Hematopoietic multipotent progenitor cell treated with erythropoietin and hydrocortisone succinate and interleukin-3 and kit ligand, for 6 days (in vitro differentiated cells): Measurements from ENCODE around the gene PON3.
"Not testable (repeated sequence)": the region's sequence is repeated elsewhere in the genome, so short reads cannot be mapped to it uniquely, and the experiment has no call there.

Experiments used
- DNase-seq: peaks from one replicate; pipeline ENCODE4 v3.0.0-alpha.2; 2015

PON3 gene

GRCh38 chr7:95411036-95411435 is 14.9 kb upstream of the PON3 start:
- DNase-seq: no peak

- DNase-seq: no peak
Observed at GRCh38 chr7:95407751-95408150, 11.6 kb upstream of the PON3 start.

- DNase-seq: no peak
Observed at GRCh38 chr7:95405800-95406199, 9.6 kb upstream of the PON3 start.

- DNase-seq: no peak
Observed at GRCh38 chr7:95405208-95405607, 9.0 kb upstream of the PON3 start.

GRCh38 chr7:95404316-95404865 is 8.2 kb upstream of the PON3 start:
- DNase-seq: no peak

GRCh38 chr7:95398155-95398940 is 2.2 kb upstream of the PON3 start:
- peak; percentile 28 for DNase-seq

- DNase-seq: no peak
Observed at GRCh38 chr7:95397381-95397780, 1.2 kb upstream of the PON3 start.

GRCh38 chr7:95395755-95396135 is 430 bp downstream of the PON3 start:
- DNase-seq: no peak

- no peak for DNase-seq
Observed at GRCh38 chr7:95394370-95394769, 1.8 kb downstream of the PON3 start.

GRCh38 chr7:95391761-95392160 is 4.4 kb downstream of the PON3 start:
- no peak for DNase-seq

- no peak for DNase-seq
Observed at GRCh38 chr7:95389516-95389915, 6.7 kb downstream of the PON3 start.

- DNase-seq: not testable (repeated sequence)
Observed at GRCh38 chr7:95379457-95379856, 16.7 kb downstream of the PON3 start.

- no peak for DNase-seq
Observed at GRCh38 chr7:95376632-95377400, 19.4 kb downstream of the PON3 start.

- no peak for DNase-seq
Observed at GRCh38 chr7:95375591-95376257, 20.5 kb downstream of the PON3 start.

GRCh38 chr7:95373323-95373722 is 22.9 kb downstream of the PON3 start:
- DNase-seq: no peak

- DNase-seq: no peak
Observed at GRCh38 chr7:95368235-95368634, 27.9 kb downstream of the PON3 start.

- DNase-seq: no peak
Observed at GRCh38 chr7:95367606-95368005, 28.6 kb downstream of the PON3 start.

GRCh38 chr7:95365151-95365550 is 31.0 kb downstream of the PON3 start:
- no peak for DNase-seq

- no peak for DNase-seq
Observed at GRCh38 chr7:95357623-95358022, 38.6 kb downstream of the PON3 start.

- no peak for DNase-seq
Observed at GRCh38 chr7:95342642-95343307, 53.4 kb downstream of the PON3 start.

GRCh38 chr7:95342029-95342428 is 54.1 kb downstream of the PON3 start:
- DNase-seq: no peak

GRCh38 chr7:95340491-95340890 is 55.7 kb downstream of the PON3 start:
- DNase-seq: no peak

- DNase-seq: no peak
Observed at GRCh38 chr7:95338832-95339231, 57.3 kb downstream of the PON3 start.
